ENCODE results near the gene ATP5ME. TPM values are rescaled to one million over a fixed set of nuclear protein-coding genes. Genes with fewer than 3 reads are reported as not detected.
"Not testable (repeated sequence)": the region's sequence is repeated elsewhere in the genome, so short reads cannot be mapped to it uniquely, and the experiment has no call there.

ATP5ME gene
- total RNA-seq, 2 donors from 2014 or later, result 187 to 224 TPM

DNA sequence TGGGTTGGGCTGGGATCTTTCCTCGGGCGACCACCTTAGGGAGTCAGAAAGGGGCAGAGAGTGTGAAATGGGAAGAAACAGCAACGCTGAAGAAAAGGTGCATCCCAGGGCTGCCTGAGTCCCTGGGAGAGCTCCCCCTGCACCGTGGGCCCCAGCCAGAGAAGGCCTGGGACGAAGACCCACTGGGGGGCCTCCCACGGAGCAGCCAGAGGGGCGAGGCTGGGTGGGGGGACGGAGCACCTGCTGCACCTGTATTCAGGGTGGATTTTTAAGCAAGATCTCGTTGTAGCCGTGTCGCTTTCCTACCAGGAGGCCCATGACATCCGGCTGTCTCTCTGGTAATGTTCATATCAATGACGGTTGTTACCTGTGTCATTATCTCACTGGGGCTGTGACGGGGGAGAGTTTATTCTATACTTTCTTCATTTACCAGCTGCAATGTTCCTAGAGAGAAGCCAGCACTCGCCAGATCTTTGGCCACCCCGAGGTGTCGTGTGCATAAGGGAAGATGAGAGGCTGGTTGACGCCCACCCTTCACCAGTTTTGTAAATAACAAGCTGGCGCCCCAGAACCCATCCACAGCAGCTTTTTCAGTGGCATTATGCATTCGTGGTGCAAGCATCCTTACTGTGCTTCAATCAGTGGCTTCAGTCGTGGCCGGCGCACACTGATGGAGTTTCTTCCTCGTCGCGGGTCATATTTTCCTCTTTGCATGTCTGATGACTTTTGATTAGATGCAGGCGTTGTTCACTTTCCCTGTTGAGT lies 25.9 kb upstream of the ATP5ME start:
- peaks cover 0 to 2% of the 10 kb centered on the region in 2 donors for H3K27me3 Mint-ChIP-seq
- H3K9me3 Mint-ChIP-seq, result no peaks in the 10 kb centered on the region
- peak in 1 of 2 donors; percentile 41 for ATAC-seq
- H3K4me1 Mint-ChIP-seq (ENCODE audit: low read depth in 2 of 2), result peaks cover 19 to 21% of the 10 kb centered on the region in 2 donors
- DNase-seq (ENCODE audit: low spot score), result no peak
- peak overlapping the region; percentile 61 to 90 for H3K27ac Mint-ChIP-seq
- H3K36me3 Mint-ChIP-seq, result no peaks in the 10 kb centered on the region
- peak overlapping the region; percentile 63 for H3K4me3 Mint-ChIP-seq

DNA sequence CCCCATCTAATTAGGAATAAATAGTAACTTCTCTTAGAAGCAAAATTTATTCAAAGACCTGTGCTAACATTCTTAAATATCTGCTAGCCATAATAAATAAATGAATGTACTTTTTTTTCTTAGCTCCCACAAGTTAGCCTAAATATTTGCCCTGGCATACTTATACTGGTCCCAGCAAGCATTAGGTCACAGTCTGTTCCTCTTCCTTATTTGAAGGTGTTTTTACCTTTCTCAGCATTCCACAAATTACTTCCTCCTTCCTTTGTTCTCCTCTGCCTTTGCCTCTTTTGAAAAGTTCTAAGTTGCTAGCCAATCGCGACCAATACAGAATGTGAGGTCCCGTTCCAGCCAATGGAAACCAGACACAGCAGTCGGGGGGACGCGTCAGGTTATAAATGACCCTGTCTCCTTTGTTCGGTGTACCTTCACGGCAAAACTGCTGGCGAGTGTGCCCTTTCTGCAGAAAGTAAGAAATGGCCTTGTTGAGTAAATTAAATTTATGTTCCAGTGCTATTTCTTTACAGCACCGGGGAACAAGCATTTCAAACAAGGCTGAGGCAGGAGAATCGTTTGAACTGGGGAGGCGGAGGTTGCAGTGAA lies 20.4 kb upstream of the ATP5ME start:
- H3K4me1 Mint-ChIP-seq (ENCODE audit: low read depth in 2 of 2), result peaks cover 9 to 14% of the 10 kb centered on the region in 2 donors
- H3K27ac Mint-ChIP-seq, result not testable (repeated sequence)

DNA sequence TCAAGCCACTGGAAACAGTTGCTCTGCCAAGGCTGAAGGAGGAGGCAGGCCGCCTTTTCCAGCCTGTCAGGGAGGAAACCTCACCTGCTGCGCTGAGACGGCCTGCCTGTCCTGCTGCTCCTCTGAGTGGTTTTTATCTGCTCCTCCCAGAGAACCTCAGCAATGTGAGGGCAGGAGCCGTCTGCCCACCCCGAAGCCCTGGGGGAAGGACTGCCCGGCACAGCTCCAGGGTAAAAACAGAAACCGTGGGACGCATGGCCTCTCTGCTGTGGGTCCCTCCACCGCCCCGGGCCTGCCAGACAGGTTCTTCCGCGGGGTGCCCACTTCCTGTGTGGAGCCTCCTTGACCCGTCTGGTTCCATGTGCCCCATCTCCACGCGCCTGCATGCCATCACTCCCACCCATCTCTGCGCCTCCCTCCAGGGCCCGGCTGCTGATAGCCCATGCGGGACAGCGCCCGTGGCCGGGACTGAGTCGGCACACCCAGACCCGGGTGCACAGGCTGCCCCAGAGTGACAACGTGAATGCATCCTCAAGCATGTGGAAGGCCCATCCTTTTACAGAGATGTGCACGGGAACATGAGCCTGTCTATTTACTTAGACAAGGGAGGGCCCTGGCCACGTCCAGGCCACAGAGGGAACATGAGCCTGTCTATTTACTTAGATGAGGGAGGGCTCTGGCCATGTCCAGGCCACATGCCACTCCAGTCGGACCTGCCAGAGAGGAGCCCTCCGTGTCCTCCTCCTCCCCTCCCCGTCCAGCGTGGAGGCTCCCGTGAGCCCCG lies 18.9 kb upstream of the ATP5ME start:
- Mint-ChIP-seq H3K4me1 (ENCODE audit: low read depth in 2 of 2) (peaks cover 0 to 6% of the 10 kb centered on the region in 2 donors), H3K27ac (no peak overlapping the region), H3K9me3 (no peaks in the 10 kb centered on the region), H3K27me3 (peaks cover 8% of the 10 kb centered on the region in 2 donors), H3K4me3 (no peak overlapping the region), H3K36me3 (no peaks in the 10 kb centered on the region)
- ATAC-seq, result no peak
- DNase-seq (ENCODE audit: low spot score), result no peak

More for the DNA sequence above, 20.4 kb upstream of the ATP5ME start:
- not testable (repeated sequence) for H3K27me3 Mint-ChIP-seq; H3K36me3 Mint-ChIP-seq; H3K9me3 Mint-ChIP-seq; ATAC-seq; H3K4me3 Mint-ChIP-seq; DNase-seq (ENCODE audit: low spot score)

DNA sequence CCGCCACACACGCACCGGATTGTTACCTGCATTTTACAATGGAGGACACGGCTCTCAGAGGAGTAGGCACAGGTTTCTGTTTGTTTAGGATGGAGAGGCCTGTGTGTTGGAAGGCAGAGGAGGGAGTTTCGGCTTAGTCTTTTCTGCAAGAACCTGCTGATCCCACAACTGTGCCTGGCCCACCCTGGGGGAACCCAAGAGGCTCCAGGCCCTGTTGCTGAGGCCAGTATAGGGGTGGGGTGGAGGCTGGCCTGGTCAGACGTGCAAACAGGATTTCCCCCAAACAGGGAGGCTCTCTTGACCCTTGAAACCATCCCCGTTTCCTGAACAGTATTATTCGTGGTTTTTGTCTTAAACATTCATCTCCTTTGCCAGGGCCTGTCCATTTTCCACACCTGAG lies 15.6 kb upstream of the ATP5ME start:
- H3K27me3 Mint-ChIP-seq, result peaks cover 3 to 5% of the 10 kb centered on the region in 2 donors
- DNase-seq (ENCODE audit: low spot score) (no peak), ATAC-seq (no peak)
- peak overlapping the region; percentile 10 for H3K4me3 Mint-ChIP-seq
- no peaks in the 10 kb centered on the region for H3K9me3 Mint-ChIP-seq
- H3K36me3 Mint-ChIP-seq, result no peaks in the 10 kb centered on the region
- peak overlapping the region; percentile 28 to 59 for H3K27ac Mint-ChIP-seq
- peaks cover 5 to 15% of the 10 kb centered on the region in 2 donors for H3K4me1 Mint-ChIP-seq (ENCODE audit: low read depth in 2 of 2)

DNA sequence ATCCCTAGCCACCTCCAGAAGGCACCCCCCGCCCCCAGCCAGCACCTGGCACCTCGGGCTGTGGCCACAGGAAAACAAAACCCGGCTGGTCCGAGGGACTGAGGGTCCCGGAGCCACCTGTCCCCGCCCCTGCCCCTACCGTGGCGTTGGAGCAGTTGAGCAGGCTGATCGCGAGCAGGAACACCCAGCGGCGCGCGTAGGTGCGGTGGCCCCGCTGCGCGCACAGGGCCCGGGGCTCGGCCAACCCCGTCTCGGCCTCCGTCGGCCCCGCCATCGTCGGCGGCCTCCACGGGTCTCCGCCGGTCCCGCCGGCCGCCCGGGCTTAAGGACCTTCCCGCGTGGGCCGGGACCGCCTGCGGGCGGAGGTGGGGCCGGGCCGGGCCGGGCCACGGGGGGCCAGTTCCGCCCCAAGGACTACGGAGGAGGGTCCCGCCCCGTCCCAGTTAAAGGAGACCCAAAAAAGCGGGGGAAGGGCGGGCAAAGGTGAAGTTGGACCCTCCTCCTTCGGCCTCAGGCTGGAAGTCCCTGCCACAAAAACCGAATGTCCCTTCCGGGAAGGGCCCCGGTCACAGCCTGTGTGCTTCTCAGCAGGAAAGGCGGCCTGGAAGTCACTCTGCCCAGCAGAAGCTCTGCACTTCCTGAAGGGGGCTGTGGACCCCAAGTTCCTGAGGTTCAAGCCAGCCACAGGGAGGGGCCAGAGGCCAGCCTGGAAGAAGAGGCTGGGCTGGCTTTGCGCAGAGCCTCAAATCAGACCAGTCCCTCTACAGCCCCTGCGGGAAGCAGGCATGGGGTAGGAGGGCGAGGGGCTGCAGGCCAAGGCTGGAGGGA lies 15.0 kb upstream of the ATP5ME start, which contains the start of gene SLC49A3:
TSS of gene SLC49A3 (minus strand) at position 298 of the 828 bp plus-strand sequence. CDS start at position 274, 24 bp downstream.
- peak; percentile 53 to 71 for ATAC-seq
- peaks cover 5 to 15% of the 10 kb centered on the region in 2 donors for H3K4me1 Mint-ChIP-seq (ENCODE audit: low read depth in 2 of 2)
- no peaks in the 10 kb centered on the region for H3K27me3 Mint-ChIP-seq
- H3K36me3 Mint-ChIP-seq, result no peaks in the 10 kb centered on the region
- peak within 1 kb of the TSS; percentile 28 to 59 for H3K27ac Mint-ChIP-seq
- H3K9me3 Mint-ChIP-seq, result no peaks in the 10 kb centered on the region
- peak; percentile 69 for DNase-seq (ENCODE audit: low spot score)
- H3K4me3 Mint-ChIP-seq, result peak within 1 kb of the TSS; percentile 10

DNA sequence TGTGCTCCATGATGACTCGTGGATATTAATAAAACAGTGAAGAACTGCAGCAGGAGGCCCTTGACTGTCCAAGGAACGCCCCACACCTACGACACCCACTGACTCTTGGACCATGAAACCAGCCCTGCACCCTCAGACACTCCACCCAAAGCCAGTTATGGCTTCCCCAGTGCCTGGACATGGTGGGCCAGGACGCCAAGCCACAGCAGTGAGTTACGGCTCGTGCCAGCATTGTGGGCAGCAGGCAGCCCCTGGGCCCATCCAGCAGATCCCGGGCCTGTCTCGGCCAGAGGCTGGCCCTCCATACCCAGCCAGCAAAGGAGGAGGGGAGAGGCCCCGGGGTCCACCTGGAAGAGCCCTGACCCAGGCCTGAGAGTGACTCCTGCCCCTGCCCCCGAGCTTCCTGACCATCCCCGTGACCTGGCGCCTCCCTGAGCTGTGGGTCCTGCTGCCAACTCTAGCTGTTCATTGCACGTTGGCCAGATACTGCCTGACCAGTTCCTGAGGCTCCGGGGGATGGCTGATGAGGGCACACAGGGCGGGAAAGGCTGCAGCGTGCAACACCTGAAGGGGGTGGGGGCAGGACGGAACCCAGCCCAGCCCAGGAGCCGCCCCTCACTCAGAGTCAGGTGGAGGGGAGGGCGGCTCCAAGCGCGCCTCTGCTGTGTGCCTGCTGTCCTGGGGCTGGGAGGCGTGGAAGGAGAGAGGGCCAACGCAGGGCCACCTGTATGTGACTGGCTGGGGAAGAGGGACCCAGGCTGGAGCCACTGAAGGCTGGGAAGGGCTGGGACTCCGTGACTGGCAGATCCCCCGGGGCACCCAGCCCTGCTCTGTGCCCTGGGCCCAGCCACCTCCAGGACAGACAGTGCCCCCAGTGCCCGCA lies 14.1 kb upstream of the ATP5ME start:
- Mint-ChIP-seq H3K36me3 (no peaks in the 10 kb centered on the region), H3K4me1 (ENCODE audit: low read depth in 2 of 2) (peaks cover 5 to 17% of the 10 kb centered on the region in 2 donors), H3K27ac (no peak overlapping the region), H3K9me3 (no peaks in the 10 kb centered on the region), H3K4me3 (no peak overlapping the region), H3K27me3 (no peaks in the 10 kb centered on the region)
- DNase-seq (ENCODE audit: low spot score) (no peak), ATAC-seq (peak; percentile 1 to 21)

DNA sequence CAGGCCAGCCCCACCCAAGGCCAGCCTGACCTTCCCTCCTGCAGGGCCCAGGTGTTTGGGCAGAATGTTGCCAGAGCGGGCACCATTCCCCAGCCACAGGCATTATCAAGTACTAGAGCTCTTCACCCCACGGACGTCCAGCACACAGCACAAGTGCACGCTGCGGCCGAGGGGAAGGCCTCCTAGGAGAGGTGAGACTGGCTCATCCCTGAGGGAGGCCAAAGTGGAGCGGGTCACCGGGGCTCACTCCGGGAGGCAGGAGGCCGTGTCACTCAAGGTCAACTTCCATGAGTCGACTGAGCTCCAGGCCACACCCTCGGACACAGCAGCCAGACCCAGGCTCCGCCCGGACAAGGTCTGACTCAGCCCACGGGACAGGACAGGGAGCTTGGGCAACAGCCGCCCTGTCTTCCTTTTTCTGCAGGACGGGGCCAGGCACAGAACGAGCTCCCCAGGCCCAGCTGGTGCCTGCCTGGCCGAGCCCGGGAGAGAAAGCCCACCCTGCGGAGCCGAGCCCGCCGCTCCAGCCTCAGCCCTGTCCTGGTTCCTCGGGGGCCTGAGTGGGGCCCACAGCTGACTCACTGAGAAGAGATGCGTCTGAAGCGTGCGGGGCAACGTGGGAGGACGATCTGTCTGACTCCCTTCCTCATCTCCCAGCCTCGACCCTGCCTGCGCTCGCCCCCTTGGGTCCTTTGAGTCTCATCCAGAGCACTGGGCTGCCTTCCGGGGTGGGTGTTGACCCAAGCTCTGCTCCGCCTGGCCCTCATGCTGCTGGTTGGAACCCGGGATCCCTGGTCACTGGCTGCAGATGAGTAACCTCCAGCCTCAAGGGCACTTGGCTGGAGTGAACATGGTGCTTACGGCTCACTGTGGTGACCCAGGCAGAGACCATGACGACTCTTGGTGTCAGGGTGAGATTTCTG lies 13.2 kb upstream of the ATP5ME start:
- no peaks in the 10 kb centered on the region for H3K27me3 Mint-ChIP-seq
- H3K4me1 Mint-ChIP-seq (ENCODE audit: low read depth in 2 of 2), result peaks cover 5 to 20% of the 10 kb centered on the region in 2 donors
- ATAC-seq, result no peak
- H3K27ac Mint-ChIP-seq, result no peak overlapping the region
- no peaks in the 10 kb centered on the region for H3K36me3 Mint-ChIP-seq
- no peak overlapping the region for H3K4me3 Mint-ChIP-seq
- no peaks in the 10 kb centered on the region for H3K9me3 Mint-ChIP-seq
- DNase-seq (ENCODE audit: low spot score), result no peak

DNA sequence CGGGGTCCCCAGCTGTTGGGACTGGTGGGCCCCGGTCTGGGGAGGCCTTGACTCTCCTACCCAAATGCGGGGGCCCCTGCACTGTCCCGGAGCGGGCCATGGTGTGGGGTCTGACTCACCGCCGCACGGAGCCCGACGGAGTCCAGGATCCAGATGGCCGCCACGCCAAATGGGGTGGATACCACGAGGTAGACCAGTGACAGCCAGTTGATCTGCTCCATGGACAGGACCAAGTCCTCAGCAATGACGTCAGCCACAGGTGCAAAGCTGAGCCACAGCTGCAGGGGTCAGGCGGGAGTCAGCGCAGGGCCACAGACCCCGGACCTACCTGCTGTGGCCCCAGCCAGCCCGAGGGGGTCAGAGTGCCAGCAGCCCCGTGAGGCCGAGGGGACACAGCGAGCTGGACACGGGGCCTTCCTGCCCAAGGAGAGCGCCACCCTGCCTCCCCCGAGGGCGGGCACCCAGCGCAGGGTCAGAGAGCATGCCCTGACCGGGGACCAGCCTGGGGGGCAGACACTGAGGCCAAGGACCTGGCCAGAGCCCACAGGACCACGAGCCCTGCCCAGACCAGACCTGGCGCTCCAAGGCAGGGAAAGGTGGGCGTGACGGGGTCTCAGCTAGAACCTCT lies 12.5 kb upstream of the ATP5ME start:
- Mint-ChIP-seq H3K27ac (no peak overlapping the region), H3K9me3 (no peaks in the 10 kb centered on the region), H3K36me3 (no peaks in the 10 kb centered on the region), H3K27me3 (no peaks in the 10 kb centered on the region), H3K4me3 (no peak overlapping the region), H3K4me1 (ENCODE audit: low read depth in 2 of 2) (peaks cover 5 to 20% of the 10 kb centered on the region in 2 donors)
- DNase-seq (ENCODE audit: low spot score) (no peak), ATAC-seq (no peak)

DNA sequence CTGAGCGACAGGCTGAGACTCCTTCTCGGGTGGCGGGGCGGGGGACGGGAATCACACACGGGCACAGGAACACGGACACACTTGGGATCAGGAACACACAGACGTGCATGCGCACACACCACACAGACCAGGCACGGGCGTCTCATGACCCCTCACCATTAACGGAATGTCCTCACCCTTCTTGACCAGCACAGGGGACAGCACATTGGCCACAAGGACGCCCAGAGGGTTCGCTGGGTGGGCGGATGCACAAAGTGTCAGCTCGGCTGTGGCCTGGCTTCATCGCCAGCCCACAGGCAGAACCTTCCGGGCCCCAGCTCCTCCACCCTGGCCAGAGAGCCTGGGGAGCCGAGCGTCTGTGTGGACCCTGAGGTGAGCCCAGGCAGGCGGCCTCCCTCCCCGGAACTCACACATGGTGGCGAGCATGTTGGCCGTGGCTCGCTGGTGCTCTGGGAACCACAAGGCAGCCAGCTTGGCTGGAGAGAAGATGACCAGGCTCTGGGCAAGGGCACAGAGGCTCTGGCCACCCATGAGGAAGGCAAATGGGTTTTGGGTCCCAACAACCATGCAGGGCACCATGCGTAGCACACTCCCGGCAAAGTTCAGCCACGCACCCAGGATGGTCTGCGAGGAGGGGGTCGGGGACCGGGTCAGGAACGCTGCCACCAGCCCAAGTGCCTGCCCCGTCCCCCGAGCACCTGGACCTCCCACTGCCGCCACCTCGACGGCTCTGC lies 11.8 kb upstream of the ATP5ME start:
- no peaks in the 10 kb centered on the region for H3K36me3 Mint-ChIP-seq

DNA sequence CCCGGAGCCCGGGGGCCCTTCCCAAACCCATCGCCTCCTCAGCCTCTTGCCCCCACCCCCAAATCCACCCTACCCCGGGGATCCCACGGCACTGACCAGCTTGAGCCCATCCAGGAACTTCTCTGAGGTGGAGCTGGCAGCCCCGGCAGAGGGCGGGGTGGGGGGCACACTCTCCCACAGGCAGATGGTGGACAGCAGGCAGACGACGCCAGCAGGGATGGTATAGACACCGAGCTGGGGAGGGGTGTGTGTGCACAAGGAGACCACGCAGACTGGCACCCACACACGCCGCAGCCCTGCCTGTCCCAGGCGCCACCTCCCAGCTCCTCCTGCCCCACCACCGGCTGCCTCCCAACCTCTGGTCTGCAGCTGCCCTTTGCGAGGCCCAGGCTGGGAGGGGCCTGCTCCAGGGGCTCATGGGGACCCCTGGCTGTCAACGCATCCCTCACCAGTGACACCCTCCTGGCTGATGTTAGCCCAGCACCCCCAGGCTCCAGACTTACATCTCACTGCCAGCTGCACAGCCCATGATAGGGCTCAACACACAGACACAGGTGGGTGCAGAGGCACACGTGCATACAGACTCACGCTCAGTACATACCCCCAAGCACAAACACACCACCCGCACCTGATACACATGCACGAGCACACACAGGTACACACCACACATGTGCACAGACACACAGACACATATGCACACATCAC lies 10.7 kb upstream of the ATP5ME start:
- peak overlapping the region in 1 of 2 donors; percentile 20 for H3K27ac Mint-ChIP-seq
- no peaks in the 10 kb centered on the region for H3K27me3 Mint-ChIP-seq
- ATAC-seq (no peak), DNase-seq (ENCODE audit: low spot score) (no peak)
- H3K4me1 Mint-ChIP-seq (ENCODE audit: low read depth in 2 of 2), result peaks cover 5 to 27% of the 10 kb centered on the region in 2 donors
- H3K9me3 Mint-ChIP-seq, result no peaks in the 10 kb centered on the region
- H3K4me3 Mint-ChIP-seq, result no peak overlapping the region
- no peaks in the 10 kb centered on the region for H3K36me3 Mint-ChIP-seq

More for the DNA sequence above, 11.8 kb upstream of the ATP5ME start:
- no peak for DNase-seq (ENCODE audit: low spot score)
- Mint-ChIP-seq H3K27ac (no peak overlapping the region), H3K27me3 (no peaks in the 10 kb centered on the region), H3K9me3 (no peaks in the 10 kb centered on the region), H3K4me3 (no peak overlapping the region), H3K4me1 (ENCODE audit: low read depth in 2 of 2) (peaks cover 5 to 21% of the 10 kb centered on the region in 2 donors)
- no peak for ATAC-seq

Measured in natural killer cell treated with Interleukin-12 subunit alpha and Interleukin-12 subunit beta and Interleukin-15 and Interleukin-18, amount 100 ng/mL, for 72 hours (primary cell).